ENCODE results near the gene UNC5A. TPM values are rescaled to one million over a fixed set of nuclear protein-coding genes. Genes with fewer than 3 reads are reported as not detected.

UNC5A gene
- total RNA-seq, 1 donor from 2014 or later: 1.1 TPM

GRCh38 chr5:176785184-176786145 lies 24.9 kb upstream of the UNC5A start:
- Histone ChIP-seq H3K27me3 (ENCODE audit: control insufficient read depth, insufficient read depth, low read length) (peaks cover 7% of the 10 kb centered on the region), H3K4me3 (ENCODE audit: low read depth, low read length) (no peak overlapping the region), H3K36me3 (ENCODE audit: control insufficient read depth, insufficient read depth, low read length) (no peaks in the 10 kb centered on the region)
- TF ChIP-seq, protein P1, sequence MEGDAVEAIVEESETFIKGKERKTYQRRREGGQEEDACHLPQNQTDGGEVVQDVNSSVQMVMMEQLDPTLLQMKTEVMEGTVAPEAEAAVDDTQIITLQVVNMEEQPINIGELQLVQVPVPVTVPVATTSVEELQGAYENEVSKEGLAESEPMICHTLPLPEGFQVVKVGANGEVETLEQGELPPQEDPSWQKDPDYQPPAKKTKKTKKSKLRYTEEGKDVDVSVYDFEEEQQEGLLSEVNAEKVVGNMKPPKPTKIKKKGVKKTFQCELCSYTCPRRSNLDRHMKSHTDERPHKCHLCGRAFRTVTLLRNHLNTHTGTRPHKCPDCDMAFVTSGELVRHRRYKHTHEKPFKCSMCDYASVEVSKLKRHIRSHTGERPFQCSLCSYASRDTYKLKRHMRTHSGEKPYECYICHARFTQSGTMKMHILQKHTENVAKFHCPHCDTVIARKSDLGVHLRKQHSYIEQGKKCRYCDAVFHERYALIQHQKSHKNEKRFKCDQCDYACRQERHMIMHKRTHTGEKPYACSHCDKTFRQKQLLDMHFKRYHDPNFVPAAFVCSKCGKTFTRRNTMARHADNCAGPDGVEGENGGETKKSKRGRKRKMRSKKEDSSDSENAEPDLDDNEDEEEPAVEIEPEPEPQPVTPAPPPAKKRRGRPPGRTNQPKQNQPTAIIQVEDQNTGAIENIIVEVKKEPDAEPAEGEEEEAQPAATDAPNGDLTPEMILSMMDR (IDR thresholded peaks at IDR 0.05; ENCODE audit: insufficient read depth, low read length, poor library complexity, severe bottlenecking): peak; percentile 25
- no peak for DNase-seq (ENCODE audit: low read depth)

DNA sequence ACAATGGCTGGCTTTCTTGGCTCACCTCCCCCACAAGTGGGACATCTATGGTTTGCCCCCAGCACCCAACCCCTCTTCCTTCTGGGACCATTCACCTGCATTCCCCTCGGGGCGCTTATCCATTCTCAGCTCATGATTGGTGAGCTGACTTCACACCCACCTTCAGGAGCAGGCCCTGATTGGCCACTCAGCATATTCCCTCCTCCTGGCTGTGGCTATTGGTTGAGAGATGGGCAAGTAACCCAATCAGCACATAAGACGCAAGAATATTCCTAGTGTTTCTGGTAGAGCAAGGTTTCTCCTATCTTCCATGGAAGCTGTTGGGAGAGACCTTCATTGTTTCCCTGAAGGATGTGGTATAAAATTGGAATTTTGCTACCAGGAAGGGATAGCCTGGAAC lies 22.7 kb upstream of the UNC5A start:
- no peak for DNase-seq (ENCODE audit: low read depth)
- peaks cover 11% of the 10 kb centered on the region for H3K27me3 ChIP-seq (ENCODE audit: control insufficient read depth, insufficient read depth, low read length)

DNA sequence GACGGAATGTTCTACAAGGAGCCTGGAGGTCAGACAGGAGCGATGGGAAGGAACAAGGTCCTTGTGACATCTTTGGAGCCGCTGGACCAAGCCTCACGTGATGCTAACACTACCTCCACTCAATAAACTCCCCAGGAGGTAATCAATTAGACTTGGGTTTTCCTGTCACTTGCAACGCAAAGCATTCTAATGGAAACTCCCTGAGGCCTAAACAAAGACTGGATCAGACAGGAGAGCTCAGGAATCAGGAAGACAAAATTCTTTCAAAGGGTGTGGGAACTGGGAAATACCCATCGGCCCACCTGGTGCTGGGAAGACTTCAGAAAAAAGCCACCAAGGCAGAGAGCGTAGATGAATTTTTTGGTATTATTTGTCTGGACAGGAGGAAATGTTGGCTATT lies 22.3 kb upstream of the UNC5A start:
- DNase-seq (ENCODE audit: low read depth): no peak
- TF ChIP-seq, protein P1 (IDR thresholded peaks at IDR 0.05; ENCODE audit: insufficient read depth, low read length, poor library complexity, severe bottlenecking): no peak
- Histone ChIP-seq H3K4me3 (ENCODE audit: low read depth, low read length) (no peak overlapping the region), H3K36me3 (ENCODE audit: control insufficient read depth, insufficient read depth, low read length) (no peaks in the 10 kb centered on the region), H3K27me3 (ENCODE audit: control insufficient read depth, insufficient read depth, low read length) (peaks cover 14% of the 10 kb centered on the region)

More for the DNA sequence above, 22.7 kb upstream of the UNC5A start:
- Histone ChIP-seq H3K36me3 (ENCODE audit: control insufficient read depth, insufficient read depth, low read length) (no peaks in the 10 kb centered on the region), H3K4me3 (ENCODE audit: low read depth, low read length) (no peak overlapping the region)
- TF ChIP-seq, protein P1 (IDR thresholded peaks at IDR 0.05; ENCODE audit: insufficient read depth, low read length, poor library complexity, severe bottlenecking): no peak

DNA sequence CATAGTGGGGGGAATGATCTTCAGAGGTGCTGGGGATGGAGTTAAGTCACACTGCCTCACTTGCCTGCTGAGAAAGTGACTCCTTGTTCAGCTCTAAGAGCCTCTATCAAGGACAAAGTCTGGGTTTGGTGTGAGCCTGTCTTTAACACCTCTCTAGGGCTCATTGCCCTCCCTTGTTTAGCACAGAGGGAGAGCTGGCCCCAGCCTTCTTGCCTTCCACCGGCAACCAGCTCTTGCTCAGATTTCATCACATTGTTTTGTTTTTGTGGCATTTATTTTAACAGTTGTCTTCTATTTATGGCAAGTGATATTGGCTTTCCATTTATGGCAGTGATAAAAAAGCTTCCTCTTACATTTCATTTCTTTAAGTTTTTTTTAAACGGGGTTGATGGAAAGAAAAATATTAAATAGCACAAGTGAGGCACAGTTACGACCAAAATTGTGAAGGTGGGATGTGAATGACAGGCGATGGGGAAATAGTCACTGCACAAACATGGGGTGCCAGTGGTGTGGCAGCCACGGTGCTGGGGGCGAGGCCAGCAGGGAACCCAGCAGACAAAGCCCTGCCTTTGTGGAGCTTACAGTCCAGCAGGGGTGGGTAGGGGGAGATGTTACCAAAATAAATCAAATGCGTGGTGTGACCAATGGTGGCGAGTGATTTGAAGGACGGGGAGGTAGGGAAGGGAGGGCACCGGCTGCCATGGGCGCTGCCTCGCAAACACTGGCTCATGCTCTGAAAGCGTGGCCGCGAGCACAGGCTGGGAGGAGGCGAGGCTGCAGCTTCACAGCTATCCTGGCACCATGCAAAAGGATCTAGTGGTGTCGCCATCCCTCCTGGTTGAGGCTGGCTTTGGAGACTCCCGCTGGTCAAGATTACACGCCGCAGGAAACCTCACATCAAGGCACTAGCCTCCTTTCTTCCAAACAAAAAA lies 21.2 kb upstream of the UNC5A start:
- H3K27me3 ChIP-seq (ENCODE audit: control insufficient read depth, insufficient read depth, low read length): peaks cover 21% of the 10 kb centered on the region
- no peak overlapping the region for H3K4me3 ChIP-seq (ENCODE audit: low read depth, low read length)
- no peak for DNase-seq (ENCODE audit: low read depth)
- TF ChIP-seq, protein P1 (IDR thresholded peaks at IDR 0.05; ENCODE audit: insufficient read depth, low read length, poor library complexity, severe bottlenecking): no peak
- H3K36me3 ChIP-seq (ENCODE audit: control insufficient read depth, insufficient read depth, low read length): no peaks in the 10 kb centered on the region

DNA sequence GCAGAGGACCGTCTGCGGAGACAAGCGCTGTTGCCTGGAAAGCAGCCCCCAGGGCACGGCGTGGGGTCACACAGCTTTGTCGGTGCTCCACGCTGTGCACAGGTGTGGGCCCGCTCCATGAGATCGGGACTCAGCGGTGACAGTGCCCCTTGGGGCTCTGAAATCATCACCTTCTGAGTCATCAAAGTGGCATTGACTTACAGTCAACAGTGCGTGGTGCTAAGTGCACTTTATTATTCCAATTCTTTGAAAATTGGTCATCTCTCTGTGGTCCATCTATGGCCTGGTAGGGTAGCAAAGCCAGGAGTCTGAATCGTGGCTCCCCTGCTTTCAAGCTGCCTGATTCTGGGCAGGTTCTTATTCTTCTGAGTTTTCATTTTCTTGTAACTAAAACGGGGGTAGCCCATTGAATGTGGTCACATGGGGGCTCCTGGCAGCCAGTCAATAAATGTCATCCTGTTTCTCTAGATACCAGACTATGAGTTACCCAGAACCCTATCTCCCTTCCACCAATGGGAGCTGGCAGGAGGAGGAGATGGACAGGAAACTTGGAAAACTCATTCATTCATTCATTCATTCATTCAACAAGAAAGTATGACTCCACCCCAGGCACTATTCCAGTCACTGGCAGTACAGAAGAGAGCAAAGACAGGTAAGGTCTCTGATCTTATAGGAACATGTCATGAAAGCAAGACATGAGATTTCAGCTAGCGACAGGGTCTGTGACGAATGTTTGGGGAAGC lies 20.3 kb upstream of the UNC5A start:
- peaks cover 21% of the 10 kb centered on the region for H3K27me3 ChIP-seq (ENCODE audit: control insufficient read depth, insufficient read depth, low read length)
- peak; percentile 19 for DNase-seq (ENCODE audit: low read depth)
- H3K36me3 ChIP-seq (ENCODE audit: control insufficient read depth, insufficient read depth, low read length): no peaks in the 10 kb centered on the region
- TF ChIP-seq, protein P1 (IDR thresholded peaks at IDR 0.05; ENCODE audit: insufficient read depth, low read length, poor library complexity, severe bottlenecking): no peak
- no peak overlapping the region for H3K4me3 ChIP-seq (ENCODE audit: low read depth, low read length)
